ENCODE data around the gene CCDC12. TPM values are rescaled to one million over a fixed set of nuclear protein-coding genes. Genes with fewer than 3 reads are reported as not detected.

CCDC12 gene
- total RNA-seq, 1 experiment from 2014 or later: 46.5 TPM

- BruUV-seq (replicated peaks): no TSS peak
- Histone ChIP-seq H2AFZ (ENCODE audit: low read depth, low read length, poor library complexity, severe bottlenecking) (no peak overlapping the region), H3K4me3 (replicated peaks in 1 of 2; ENCODE audit: low read depth in 1 of 2, low read length in 2 of 2) (no peak overlapping the region), H3K4me2 (ENCODE audit: low read length) (no peak overlapping the region), H3K4me1 (ENCODE audit: control insufficient read depth in 1 of 2, insufficient read depth in 2 of 2, low read length in 2 of 2) (peaks cover 0 to 15% of the 10 kb centered on the region in 2 experiments; a peak in 1 of 4 replicates), H3K36me3 (ENCODE audit: control insufficient read depth in 1 of 2, insufficient read depth in 2 of 2, low read length in 2 of 2) (peaks cover 0 to 24% of the 10 kb centered on the region in 2 experiments; a peak in 2 of 4 replicates), H3K9ac (ENCODE audit: low read length) (no peak overlapping the region), H3K27me3 (ENCODE audit: insufficient read depth, low read length) (no peaks in the 10 kb centered on the region), H3K27ac (ENCODE audit: low read depth, low read length) (no peak overlapping the region), H4K20me1 (ENCODE audit: insufficient read depth) (no peaks in the 10 kb centered on the region), H3K9me2 (ENCODE audit: insufficient read depth) (no peaks in the 10 kb centered on the region), H3K79me2 (ENCODE audit: insufficient read depth, low read length) (no peaks in the 10 kb centered on the region), H3K9me3 (ENCODE audit: control insufficient read depth in 1 of 2, insufficient read depth in 1 of 2, low read depth in 1 of 2, low read length in 2 of 2) (no peaks in the 10 kb centered on the region)
- intact Hi-C loops (cut with micrococcal nuclease): loop anchor here (1.0 kb wide), 2 partner anchors 76 to 294 kb away; no protein-coding TSS in a partner anchor
- RAD21 ChIA-PET (ENCODE audit: low non-redundant PET in 1 of 2, low total read pairs in 2 of 2, uncharacterized antibody in 2 of 2, unreplicated experiment in 2 of 2): no interaction called here
- CTCF ChIA-PET: interaction anchor here (1.4 kb wide), 1 partner anchor 63 kb away, joined by 5 read pairs; no protein-coding TSS in a partner anchor
- no peak for TF ChIP-seq YY1 (IDR thresholded peaks at IDR 0.05; ENCODE audit: extremely low read depth, insufficient replicate concordance, low read depth, low read length)
- no peak for TF ChIP-seq POLR2AphosphoS5 (IDR thresholded peaks at IDR 0.05; ENCODE audit: low read depth, low read length)
- no peak for TF ChIP-seq EZH2 (IDR thresholded peaks at IDR 0.05)
- TF ChIP-seq, protein P1, sequence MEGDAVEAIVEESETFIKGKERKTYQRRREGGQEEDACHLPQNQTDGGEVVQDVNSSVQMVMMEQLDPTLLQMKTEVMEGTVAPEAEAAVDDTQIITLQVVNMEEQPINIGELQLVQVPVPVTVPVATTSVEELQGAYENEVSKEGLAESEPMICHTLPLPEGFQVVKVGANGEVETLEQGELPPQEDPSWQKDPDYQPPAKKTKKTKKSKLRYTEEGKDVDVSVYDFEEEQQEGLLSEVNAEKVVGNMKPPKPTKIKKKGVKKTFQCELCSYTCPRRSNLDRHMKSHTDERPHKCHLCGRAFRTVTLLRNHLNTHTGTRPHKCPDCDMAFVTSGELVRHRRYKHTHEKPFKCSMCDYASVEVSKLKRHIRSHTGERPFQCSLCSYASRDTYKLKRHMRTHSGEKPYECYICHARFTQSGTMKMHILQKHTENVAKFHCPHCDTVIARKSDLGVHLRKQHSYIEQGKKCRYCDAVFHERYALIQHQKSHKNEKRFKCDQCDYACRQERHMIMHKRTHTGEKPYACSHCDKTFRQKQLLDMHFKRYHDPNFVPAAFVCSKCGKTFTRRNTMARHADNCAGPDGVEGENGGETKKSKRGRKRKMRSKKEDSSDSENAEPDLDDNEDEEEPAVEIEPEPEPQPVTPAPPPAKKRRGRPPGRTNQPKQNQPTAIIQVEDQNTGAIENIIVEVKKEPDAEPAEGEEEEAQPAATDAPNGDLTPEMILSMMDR (IDR thresholded peaks at IDR 0.05 in 2 of 3, conservative IDR thresholded peaks at IDR 0.05 in 1 of 3; ENCODE audit: borderline replicate concordance in 1 of 3, insufficient read depth in 1 of 3, low read depth in 2 of 3, low read length in 2 of 3): no peak; a peak in 1 of 6 replicates
- no peak for TF ChIP-seq ELF1 (IDR thresholded peaks at IDR 0.05; ENCODE audit: borderline replicate concordance, low read depth)
- no peak for TF ChIP-seq CEBPB (IDR thresholded peaks at IDR 0.05; ENCODE audit: low read depth)
- TF ChIP-seq SRF (IDR thresholded peaks at IDR 0.05; ENCODE audit: low read depth): no peak
- no peak for TF ChIP-seq FOSL1 (IDR thresholded peaks at IDR 0.05; ENCODE audit: low read depth)
- TF ChIP-seq RAD21 (IDR thresholded peaks at IDR 0.05; ENCODE audit: low read depth): no peak
- TF ChIP-seq, protein P2, sequence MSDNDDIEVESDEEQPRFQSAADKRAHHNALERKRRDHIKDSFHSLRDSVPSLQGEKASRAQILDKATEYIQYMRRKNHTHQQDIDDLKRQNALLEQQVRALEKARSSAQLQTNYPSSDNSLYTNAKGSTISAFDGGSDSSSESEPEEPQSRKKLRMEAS (IDR thresholded peaks at IDR 0.05): no peak
- no peak for TF ChIP-seq TCF7L2 (IDR thresholded peaks at IDR 0.05; ENCODE audit: borderline replicate concordance, extremely low read depth, insufficient read depth, insufficient read length)
- no peak for TF ChIP-seq SP1 (IDR thresholded peaks at IDR 0.05; ENCODE audit: low read depth)
- no peak for TF ChIP-seq POLR2A (IDR thresholded peaks at IDR 0.05; ENCODE audit: borderline replicate concordance, extremely low read depth, insufficient read depth, insufficient read length)
- no peak for TF ChIP-seq EGR1 (IDR thresholded peaks at IDR 0.05; ENCODE audit: low read depth)
- TF ChIP-seq JUND (IDR thresholded peaks at IDR 0.05): no peak
- ATAC-seq (no peak; the same call in 1 of the 2 replicates), DNase-seq (ENCODE audit: low read depth, low spot score) (no peak)
- POLR2A ChIA-PET: no interaction called here
These were observed 22.4 kb upstream of the CCDC12 start for GRCh38 chr3:46998852-46999515.
